IMR-90 (cell line): Measurements from ENCODE around the gene TRUB2.
"Not testable (repeated sequence)": the region's sequence is repeated elsewhere in the genome, so short reads cannot be mapped to it uniquely, and the experiment has no call there.

Experiments
- CEBPB ChIP-seq: IDR thresholded peaks from 2 replicates; pipeline ENCODE4 v1.6.1; 2012; ENCODE audit warnings: low read depth, low read length, improper control_type of control experiment
- CTCF ChIP-seq: conservative IDR thresholded peaks from 2 replicates; pipeline ENCODE4 v1.5.1; 2012; ENCODE audit warnings: mild to moderate bottlenecking, low read depth, low read length, improper control_type of control experiment
- MAFK ChIP-seq: IDR thresholded peaks from 2 replicates; pipeline ENCODE4 v1.6.1; 2012; ENCODE audit warnings: low read depth, low read length, improper control_type of control experiment
- POLR2A ChIP-seq: IDR thresholded peaks from 2 replicates; pipeline ENCODE4 v1.6.1; 2012; ENCODE audit warnings: mild to moderate bottlenecking, low read depth, low read length
- RAD21 ChIP-seq: IDR thresholded peaks from 2 replicates; pipeline ENCODE4 v1.6.1; 2012; ENCODE audit warnings: low read length, improper control_type of control experiment
- RCOR1 ChIP-seq: IDR thresholded peaks from 2 replicates; pipeline ENCODE4 v1.6.1; 2012; ENCODE audit warnings: mild to moderate bottlenecking, low read length, improper control_type of control experiment; ENCODE audit not compliant: insufficient replicate concordance
- SMC3 ChIP-seq: fragments of 150-350 bp; IDR thresholded peaks from 2 replicates; pipeline ENCODE4 v1.6.1; 2016; ENCODE audit warnings: low read depth, mild to moderate bottlenecking, antibody characterized with exemption, low read length, moderate library complexity
- USF2 ChIP-seq: fragments of 150-350 bp; IDR thresholded peaks from 2 replicates; pipeline ENCODE4 v1.6.1; 2017; ENCODE audit warnings: mild to moderate bottlenecking, antibody characterized with exemption, low read length, low read depth

- TF ChIP-seq SMC3, MAFK, CTCF, POLR2A, RCOR1, CEBPB, USF2, RAD21: not testable (repeated sequence)
Measured at GRCh38 chr9:128338852-128339614, 16.8 kb upstream of the TRUB2 start.
